Keratinocyte (primary cell): ENCODE measurements around the gene ZNF544. TPM values are rescaled to one million over a fixed set of nuclear protein-coding genes. Genes with fewer than 3 reads are reported as not detected.

ENCODE experiments used
- DNase-seq: peaks from one replicate; pipeline ENCODE4 v3.0.0-alpha.2; 2011; ENCODE audit warnings: low read depth, missing footprints, low spot score
- FAIRE-seq: peaks from 2 replicates; lab custom pipeline; 2011; peaks lifted over from hg19 to GRCh38; lab: Jason Lieb, UNC
- H2AFZ ChIP-seq: 2 replicates; pipeline ENCODE4 v1.6.0; 2012; ENCODE audit warnings: low read length, control low read depth, inconsistent platforms; ENCODE audit not compliant: control insufficient read depth
- H3K27ac ChIP-seq: 2 replicates; pipeline ENCODE4 v1.5.1; 2011; ENCODE audit warnings: low read length; ENCODE audit not compliant: control insufficient read depth, insufficient read depth
- H3K27me3 ChIP-seq: 3 replicates; pipeline ENCODE4 v1.6.0; 2011; ENCODE audit warnings: low read length; ENCODE audit not compliant: control insufficient read depth, insufficient read depth; ENCODE audit errors: extremely low read depth
- H3K36me3 ChIP-seq, 2 experiments: 2 replicates in 1 of 2; 3 replicates in 1 of 2; pipeline ENCODE4 v1.5.1; 2011; ENCODE audit warnings: low read length in 2 of 2, mild to moderate bottlenecking in 1 of 2; ENCODE audit not compliant: control insufficient read depth in 2 of 2, insufficient read depth in 2 of 2; ENCODE audit errors: extremely low read depth in 1 of 2
- H3K4me1 ChIP-seq: 3 replicates; pipeline ENCODE4 v1.5.1; 2011; ENCODE audit warnings: low read length; ENCODE audit not compliant: control insufficient read depth, insufficient read depth; ENCODE audit errors: extremely low read depth
- H3K4me2 ChIP-seq: 3 replicates; pipeline ENCODE4 v1.6.0; 2011; ENCODE audit warnings: low read depth, low read length; ENCODE audit not compliant: control insufficient read depth, insufficient read depth; ENCODE audit errors: extremely low read depth
- H3K4me3 ChIP-seq, 3 experiments: fragments of 200-600 bp in 1 of 3; sonication (generic) in 1 of 3; 2 replicates in 2 of 3; 3 replicates in 1 of 3; pipeline ENCODE4 v1.5.1; 2011 to 2016; ENCODE audit warnings: low read length in 3 of 3, mild to moderate bottlenecking in 3 of 3, control low read depth in 2 of 3, inconsistent platforms in 1 of 3, low read depth in 1 of 3, mixed read lengths in 1 of 3, mixed run types in 1 of 3, moderate library complexity in 1 of 3; ENCODE audit not compliant: control insufficient read depth in 2 of 3, insufficient read depth in 2 of 3; ENCODE audit errors: extremely low read depth in 1 of 3
- H3K79me2 ChIP-seq: 2 replicates; pipeline ENCODE4 v1.6.0; 2012; ENCODE audit warnings: low read length; ENCODE audit not compliant: control insufficient read depth, insufficient read depth
- H3K9ac ChIP-seq: 3 replicates; pipeline ENCODE4 v1.6.0; 2011; ENCODE audit warnings: low read length; ENCODE audit not compliant: control insufficient read depth, insufficient read depth; ENCODE audit errors: extremely low read depth
- H3K9me1 ChIP-seq: 3 replicates; pipeline ENCODE4 v1.6.0; 2011; ENCODE audit warnings: low read length; ENCODE audit not compliant: control insufficient read depth, insufficient read depth; ENCODE audit errors: extremely low read depth
- H3K9me3 ChIP-seq: 2 replicates; pipeline ENCODE4 v1.5.1; 2012; ENCODE audit warnings: low read depth, low read length; ENCODE audit not compliant: control insufficient read depth
- H4K20me1 ChIP-seq: 3 replicates; pipeline ENCODE4 v1.6.0; 2011; ENCODE audit warnings: low read length; ENCODE audit not compliant: control insufficient read depth, insufficient read depth; ENCODE audit errors: extremely low read depth
- EZH2 ChIP-seq: IDR thresholded peaks from one replicate; pipeline ENCODE4 v1.6.1; 2012; ENCODE audit warnings: inconsistent platforms, mild to moderate bottlenecking, low read length, moderate library complexity
- dilution Hi-C: fragments of 300-500 bp; cut with MboI; formaldehyde crosslinking; loops from one replicate; pipeline ENCODE4 v1.7.0; 2020; ENCODE audit warnings: low sequenced_read_pairs; ENCODE audit not compliant: extremely low pct_ligation_motif_present
- polyA plus RNA-seq, 5 experiments: library from polyadenylated mRNA; depleted of rRNA in 3 of 5; stranded (reverse) in 3 of 5; stranded (forward) in 1 of 5; unstranded in 1 of 5; fragments of >200 nt; gene quantifications; 1 replicate in 1 of 5; 2 replicates in 3 of 5; 3 replicates in 1 of 5; pipeline versions ENCODE4 v1.2.1 to v1.2.3, GENCODE V29; 2011 to 2012; ENCODE audit warnings: missing spikeins in 2 of 5, low read depth in 1 of 5, low replicate concordance in 1 of 5
- TF ChIP-seq, protein P1 (sequence below), 3 experiments: IDR thresholded peaks in 1 of 3; conservative IDR thresholded peaks in 1 of 3; optimal IDR thresholded peaks in 1 of 3; 2 replicates in 2 of 3; 3 replicates in 1 of 3; pipeline versions ENCODE3 to v1.5.1; 2011; ENCODE audit warnings: low read length in 3 of 3, mild to moderate bottlenecking in 3 of 3, moderate library complexity in 2 of 3, control low read depth in 1 of 3, inconsistent platforms in 1 of 3; ENCODE audit not compliant: insufficient read depth in 2 of 3; ENCODE audit errors: extremely low read depth in 1 of 3

Gene ZNF544
- polyA plus RNA-seq, 1 donor (not counting 4 experiments of a cell fraction or from before 2014, with no cell fraction given), result 30.9 TPM

DNA sequence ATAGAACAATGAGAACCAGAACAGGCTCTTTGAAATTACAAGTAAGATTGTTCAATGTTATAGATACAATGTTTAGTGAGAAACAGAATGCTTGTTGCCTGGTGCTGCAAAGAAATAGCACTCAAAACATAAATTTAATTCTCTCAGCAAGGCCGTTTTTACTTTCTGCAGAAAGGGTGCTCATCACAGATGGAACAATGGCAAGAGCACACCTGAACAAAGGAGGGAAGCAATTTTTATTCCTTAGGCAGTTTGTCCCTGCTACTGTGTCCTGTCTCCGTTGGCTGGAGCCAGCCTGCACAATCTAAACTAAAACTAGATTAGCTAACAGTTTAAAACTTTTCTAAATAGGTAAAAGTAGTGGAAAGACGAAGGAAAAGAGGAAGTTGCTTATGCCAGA lies 39.6 kb downstream of the ZNF544 start:
- Histone ChIP-seq H3K9me3 (peaks cover 30% of the 10 kb centered on the region), H3K4me3 (no peak overlapping the region), H3K9ac (no peak overlapping the region), H3K27me3 (no peaks in the 10 kb centered on the region), H3K79me2 (no peaks in the 10 kb centered on the region), H3K36me3 (peaks cover 0 to 4% of the 10 kb centered on the region in 2 experiments), H4K20me1 (no peaks in the 10 kb centered on the region), H3K9me1 (no peaks in the 10 kb centered on the region), H3K4me2 (no peak overlapping the region), H3K4me1 (no peaks in the 10 kb centered on the region), H3K27ac (no peak overlapping the region), H2AFZ (no peak overlapping the region)
- DNase-seq, result no peak
- TF ChIP-seq EZH2, result no peak
- TF ChIP-seq, protein P1, sequence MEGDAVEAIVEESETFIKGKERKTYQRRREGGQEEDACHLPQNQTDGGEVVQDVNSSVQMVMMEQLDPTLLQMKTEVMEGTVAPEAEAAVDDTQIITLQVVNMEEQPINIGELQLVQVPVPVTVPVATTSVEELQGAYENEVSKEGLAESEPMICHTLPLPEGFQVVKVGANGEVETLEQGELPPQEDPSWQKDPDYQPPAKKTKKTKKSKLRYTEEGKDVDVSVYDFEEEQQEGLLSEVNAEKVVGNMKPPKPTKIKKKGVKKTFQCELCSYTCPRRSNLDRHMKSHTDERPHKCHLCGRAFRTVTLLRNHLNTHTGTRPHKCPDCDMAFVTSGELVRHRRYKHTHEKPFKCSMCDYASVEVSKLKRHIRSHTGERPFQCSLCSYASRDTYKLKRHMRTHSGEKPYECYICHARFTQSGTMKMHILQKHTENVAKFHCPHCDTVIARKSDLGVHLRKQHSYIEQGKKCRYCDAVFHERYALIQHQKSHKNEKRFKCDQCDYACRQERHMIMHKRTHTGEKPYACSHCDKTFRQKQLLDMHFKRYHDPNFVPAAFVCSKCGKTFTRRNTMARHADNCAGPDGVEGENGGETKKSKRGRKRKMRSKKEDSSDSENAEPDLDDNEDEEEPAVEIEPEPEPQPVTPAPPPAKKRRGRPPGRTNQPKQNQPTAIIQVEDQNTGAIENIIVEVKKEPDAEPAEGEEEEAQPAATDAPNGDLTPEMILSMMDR (optimal IDR thresholded peaks at IDR 0.05 in 1 of 3, IDR thresholded peaks at IDR 0.05 in 1 of 3, conservative IDR thresholded peaks at IDR 0.05 in 1 of 3; ENCODE audit: extremely low read depth in 1 of 3, insufficient read depth in 2 of 3, low read length in 3 of 3), result no peak
- dilution Hi-C loops, result no loop called here
- no peak for FAIRE-seq

- Histone ChIP-seq H3K4me3 (no peak overlapping the region), H3K9me1 (no peaks in the 10 kb centered on the region), H3K27ac (no peak overlapping the region), H3K4me1 (peaks cover 5% of the 10 kb centered on the region), H4K20me1 (no peaks in the 10 kb centered on the region), H3K36me3 (peaks cover 0 to 4% of the 10 kb centered on the region in 2 experiments), H3K9ac (no peak overlapping the region), H3K27me3 (no peaks in the 10 kb centered on the region), H3K4me2 (no peak overlapping the region), H3K79me2 (peaks cover 10% of the 10 kb centered on the region), H3K9me3 (peaks cover 2% of the 10 kb centered on the region), H2AFZ (no peak overlapping the region)
- no peak for DNase-seq
- TF ChIP-seq EZH2, result no peak
- TF ChIP-seq, protein P1 (optimal IDR thresholded peaks at IDR 0.05 in 1 of 3, IDR thresholded peaks at IDR 0.05 in 1 of 3, conservative IDR thresholded peaks at IDR 0.05 in 1 of 3; ENCODE audit: extremely low read depth in 1 of 3, insufficient read depth in 2 of 3, low read length in 3 of 3), result no peak
- FAIRE-seq, result no peak
- dilution Hi-C loops, result no loop called here
Observed at GRCh38 chr19:58274771-58275201, 46.1 kb downstream of the ZNF544 start.
